SU-DHL-6 (cell line): Measurements from ENCODE around the gene HEMK1.

Experiments used
- CTCF ChIP-seq: fragments of 200-600 bp; sonication (generic); IDR thresholded peaks from one replicate; pipeline ENCODE4 v1.5.1; 2017; ENCODE audit warnings: antibody characterized with exemption, mild to moderate bottlenecking, low read length, moderate library complexity; ENCODE audit not compliant: insufficient read depth, poor library complexity, severe bottlenecking
- EZH2phosphoT487 ChIP-seq: fragments of 200-600 bp; sonication (generic), shearing (Covaris generic); conservative IDR thresholded peaks from 2 replicates; pipeline ENCODE4 v1.6.1; 2018; ENCODE audit warnings: mild to moderate bottlenecking, antibody characterized with exemption, low read length, moderate library complexity, mixed read lengths

DNA sequence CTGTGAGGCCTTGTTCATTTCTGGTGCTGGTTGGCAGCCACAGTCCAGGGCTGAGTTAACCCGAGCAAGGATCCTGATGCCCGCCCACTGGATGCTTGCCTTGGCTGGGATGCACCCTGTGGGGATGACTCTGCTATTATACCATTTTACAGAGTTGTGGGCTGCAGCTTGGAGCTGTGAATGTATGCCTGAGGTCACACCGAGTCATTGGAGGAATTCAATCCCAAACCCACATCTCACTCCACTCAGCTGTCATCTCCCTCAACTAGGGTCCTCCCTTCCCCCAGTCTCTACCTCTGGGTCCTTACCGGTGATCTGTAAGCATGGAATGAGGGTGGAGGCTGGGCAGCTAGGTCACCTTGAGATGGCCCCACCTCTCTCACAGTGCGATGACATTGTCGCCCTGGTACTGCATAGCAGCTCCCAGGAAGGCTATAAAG, 69.8 kb downstream of the HEMK1 start:
- TF ChIP-seq CTCF = no peak
- TF ChIP-seq EZH2phosphoT487 = no peak
